CD14-positive monocyte (primary cell): ENCODE data around the gene TRPM5. TPM values are rescaled to one million over a fixed set of nuclear protein-coding genes. Genes with fewer than 3 reads are reported as not detected.

ENCODE experiments used
- DNase-seq, 3 donors: peaks; one replicate each; pipeline ENCODE4 v3.0.0-alpha.2; 2011 to 2022
- H2AFZ ChIP-seq: 2 replicates; pipeline ENCODE4 v1.6.0; 2012; ENCODE audit warnings: mild to moderate bottlenecking, low read depth, low read length, inconsistent platforms; ENCODE audit not compliant: insufficient read depth, poor library complexity, severe bottlenecking
- H3K27ac ChIP-seq, 2 donors: 1 replicate in 1 of 2; 2 replicates in 1 of 2; pipeline ENCODE4 v1.5.1; 2012 to 2013; ENCODE audit warnings: low read length in 2 of 2, control low read depth in 1 of 2, inconsistent platforms in 1 of 2, low read depth in 1 of 2, mild to moderate bottlenecking in 1 of 2
- H3K27me3 ChIP-seq, 2 donors: one replicate each; pipeline versions ENCODE4 v1.6.0 to v1.6.1; 2011 to 2013; ENCODE audit warnings: low read length in 2 of 2; ENCODE audit not compliant: control insufficient read depth in 2 of 2, insufficient read depth in 2 of 2
- H3K36me3 ChIP-seq, 2 donors: replicated peaks in 1 of 2; 1 replicate in 1 of 2; 2 replicates in 1 of 2; pipeline versions ENCODE4 v1.5.1 to v1.6.1; 2012 to 2013; ENCODE audit warnings: low read length in 2 of 2, control low read depth in 1 of 2, inconsistent platforms in 1 of 2, mild to moderate bottlenecking in 1 of 2; ENCODE audit not compliant: insufficient read depth in 2 of 2, control insufficient read depth in 1 of 2
- H3K4me1 ChIP-seq, 2 donors: 1 replicate in 1 of 2; 2 replicates in 1 of 2; pipeline versions ENCODE4 v1.5.1 to v1.6.1; 2012 to 2013; ENCODE audit warnings: low read length in 2 of 2, control low read depth in 1 of 2, inconsistent platforms in 1 of 2, mild to moderate bottlenecking in 1 of 2, moderate library complexity in 1 of 2; ENCODE audit not compliant: insufficient read depth in 2 of 2, control insufficient read depth in 1 of 2
- H3K4me2 ChIP-seq: replicated peaks from 2 replicates; pipeline ENCODE3; 2012; ENCODE audit warnings: low read length, moderate library complexity, mild to moderate bottlenecking; ENCODE audit not compliant: poor library complexity, severe bottlenecking; ENCODE audit errors: extremely low read depth
- H3K4me3 ChIP-seq, 3 experiments: fragments of 200-600 bp in 1 of 3; sonication (generic) in 1 of 3; replicated peaks in 1 of 3; 1 replicate in 2 of 3; 2 replicates in 1 of 3; pipeline ENCODE4 v1.5.1; 2011 to 2013; ENCODE audit warnings: low read length in 3 of 3, mild to moderate bottlenecking in 3 of 3, control low read depth in 2 of 3, low read depth in 2 of 3, inconsistent platforms in 1 of 3, moderate library complexity in 1 of 3
- H3K79me2 ChIP-seq: 2 replicates; pipeline ENCODE4 v1.6.0; 2012; ENCODE audit warnings: mild to moderate bottlenecking, control low read depth, inconsistent platforms, low read length, moderate library complexity; ENCODE audit not compliant: insufficient read depth
- H3K9ac ChIP-seq: 2 replicates; pipeline ENCODE4 v1.6.0; 2017; ENCODE audit warnings: low read length, mild to moderate bottlenecking; ENCODE audit not compliant: insufficient read depth, poor library complexity, severe bottlenecking
- H3K9me3 ChIP-seq, 2 donors: replicated peaks in 1 of 2; 1 replicate in 1 of 2; 2 replicates in 1 of 2; pipeline versions ENCODE4 v1.5.1 to v1.6.1; 2012 to 2013; ENCODE audit warnings: low read length in 2 of 2, control low read depth in 1 of 2; ENCODE audit not compliant: control insufficient read depth in 1 of 2, insufficient read depth in 1 of 2
- H4K20me1 ChIP-seq: 2 replicates; pipeline ENCODE4 v1.6.0; 2012; ENCODE audit warnings: mild to moderate bottlenecking, low read length, control low read depth, moderate library complexity; ENCODE audit not compliant: insufficient read depth
- H3K27ac Mint-ChIP-seq, 7 donors: one replicate each; pipeline ENCODE4 v1.8.0; 2020; ENCODE audit warnings: mild to moderate bottlenecking in 7 of 7, mixed read lengths in 7 of 7, moderate library complexity in 6 of 7, inconsistent platforms in 2 of 7
- H3K27me3 Mint-ChIP-seq, 3 donors: one replicate each; pipeline ENCODE4 v1.8.0; 2021 to 2022; ENCODE audit warnings: low read depth in 3 of 3, mild to moderate bottlenecking in 3 of 3, mixed read lengths in 3 of 3, moderate library complexity in 3 of 3, inconsistent platforms in 1 of 3
- H3K36me3 Mint-ChIP-seq, 2 donors: one replicate each; pipeline ENCODE4 v1.8.0; 2020; ENCODE audit warnings: mixed read lengths in 2 of 2, inconsistent platforms in 1 of 2, mild to moderate bottlenecking in 1 of 2
- H3K4me1 Mint-ChIP-seq: one replicate; pipeline ENCODE4 v1.8.0; 2020; ENCODE audit warnings: mild to moderate bottlenecking, mixed read lengths
- H3K4me3 Mint-ChIP-seq, 2 donors: one replicate each; pipeline ENCODE4 v1.8.0; 2020; ENCODE audit warnings: mild to moderate bottlenecking in 2 of 2, mixed read lengths in 2 of 2, moderate library complexity in 1 of 2
- H3K9me3 Mint-ChIP-seq, 7 donors: one replicate each; pipeline ENCODE4 v1.8.0; 2020 to 2022; ENCODE audit warnings: mixed read lengths in 7 of 7, mild to moderate bottlenecking in 6 of 7, moderate library complexity in 6 of 7, inconsistent platforms in 2 of 7
- CTCF ChIP-seq: fragments of 200-600 bp; IDR thresholded peaks from one replicate; pipeline ENCODE4 v1.8.0; 2022; ENCODE audit warnings: antibody characterized with exemption, mild to moderate bottlenecking
- WGBS: methylation state at CpG from one replicate; pipeline ENCODE4 v1.1.5; 2013; ENCODE audit warnings: missing lambda C conversion rate; ENCODE audit not compliant: insufficient coverage; 5-methylcytosine and 5-hydroxymethylcytosine counted together
- intact Hi-C, 2 donors: fragments of 100-400 bp; cut with micrococcal nuclease; formaldehyde crosslinking; loops; one replicate each; pipeline versions ENCODE4 v1.15.0 to v1.15.1; 2023
- polyA plus RNA-seq, 3 donors: library from polyadenylated mRNA; depleted of rRNA in 1 of 3; unstranded in 2 of 3; stranded (reverse) in 1 of 3; fragments of 300-500 nt in 2 of 3; fragments of >200 nt in 1 of 3; fragmentation: Illumina TruSeq in 2 of 3; gene quantifications; 1 replicate in 2 of 3; 2 replicates in 1 of 3; pipeline ENCODE4 v1.2.3, GENCODE V29; 2012 to 2021

The TRPM5 gene
- polyA plus RNA-seq, 3 donors: 0.03 TPM; not detected in 2

DNA sequence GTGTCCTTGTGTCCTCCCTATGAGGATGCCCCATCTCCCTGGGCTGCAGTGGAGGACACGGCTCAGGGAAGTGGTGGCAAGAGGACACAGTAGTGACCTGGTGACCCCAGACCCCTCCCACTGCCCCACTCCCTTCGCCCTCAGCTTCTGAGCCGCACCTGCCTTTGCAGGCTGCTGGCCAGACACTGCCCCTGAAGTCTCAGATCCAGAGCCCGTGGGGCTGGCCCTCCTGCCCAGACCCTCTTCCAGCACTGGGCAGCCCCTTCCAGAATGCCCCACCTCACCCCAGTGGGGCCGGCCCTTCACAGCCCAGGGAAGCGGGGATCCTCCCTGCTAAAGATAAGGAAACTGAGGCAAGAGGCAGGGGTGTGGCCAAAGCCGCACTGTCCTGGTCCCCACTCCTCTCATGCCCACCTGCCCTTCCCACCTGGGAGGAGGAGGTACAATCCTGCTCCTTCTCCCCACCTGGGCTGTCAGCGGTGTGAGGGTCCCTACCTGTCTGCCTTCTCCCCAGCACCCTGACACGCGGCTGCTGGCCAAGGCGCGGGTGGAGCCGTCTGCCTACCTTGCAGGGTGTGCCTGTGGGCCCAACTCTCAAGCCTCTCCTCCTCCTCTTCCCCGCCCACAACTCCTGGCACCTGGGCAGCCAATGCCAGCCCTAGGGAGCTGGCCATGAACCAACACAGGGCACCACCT, 17.3 kb downstream of the TRPM5 start:
- no peak for DNase-seq
- H3K27me3 ChIP-seq: no peaks in the 10 kb centered on the region
- no peak overlapping the region for H2AFZ ChIP-seq
- no peaks in the 10 kb centered on the region for H3K9me3 ChIP-seq
- no peak overlapping the region for H3K9ac ChIP-seq
- H3K79me2 ChIP-seq: no peaks in the 10 kb centered on the region
- Mint-ChIP-seq H3K9me3 (peaks cover 0 to 3% (median 0%) of the 10 kb centered on the region in 7 donors), H3K36me3 (no peaks in the 10 kb centered on the region), H3K27me3 (peaks cover 0 to 10% (median 9%) of the 10 kb centered on the region in 3 donors), H3K4me3 (peak overlapping the region in 1 of 2 donors; percentile 20), H3K27ac (peak overlapping the region in 1 of 7 donors; percentile 56), H3K4me1 (no peaks in the 10 kb centered on the region)
- no peak for TF ChIP-seq CTCF
- intact Hi-C loops: no loop called here
- H3K4me1 ChIP-seq: no peaks in the 10 kb centered on the region
- H4K20me1 ChIP-seq: no peaks in the 10 kb centered on the region
- no peak overlapping the region for H3K27ac ChIP-seq
- no peaks in the 10 kb centered on the region for H3K36me3 ChIP-seq
- H3K4me3 ChIP-seq: no peak overlapping the region
- no peak overlapping the region for H3K4me2 ChIP-seq
- WGBS: 91% methylated on average over 12 of the region's 14 CpGs

GRCh38 chr11:2426221-2426620, 18.1 kb downstream of the TRPM5 start:
- peaks cover 0 to 12% (median 5%) of the 10 kb centered on the region in 3 donors for H3K27me3 Mint-ChIP-seq
- Histone ChIP-seq H3K9me3 (no peaks in the 10 kb centered on the region), H3K4me2 (no peak overlapping the region), H4K20me1 (no peaks in the 10 kb centered on the region), H3K27ac (no peak overlapping the region), H3K9ac (no peak overlapping the region), H3K4me3 (no peak overlapping the region), H3K79me2 (no peaks in the 10 kb centered on the region), H3K36me3 (no peaks in the 10 kb centered on the region), H2AFZ (no peak overlapping the region), H3K4me1 (no peaks in the 10 kb centered on the region), H3K27me3 (no peaks in the 10 kb centered on the region)
- no peaks in the 10 kb centered on the region for H3K36me3 Mint-ChIP-seq
- WGBS: 96% methylated on average over 13 of the region's 13 CpGs
- no peak for TF ChIP-seq CTCF
- DNase-seq: no peak
- no peaks in the 10 kb centered on the region for H3K4me1 Mint-ChIP-seq
- intact Hi-C loops: no loop called here
- peaks cover 0 to 3% (median 0%) of the 10 kb centered on the region in 7 donors for H3K9me3 Mint-ChIP-seq
- no peak overlapping the region for H3K4me3 Mint-ChIP-seq
- H3K27ac Mint-ChIP-seq: no peak overlapping the region
